Endothelial cell of umbilical vein (primary cell): Measurements from ENCODE around the gene CDC37. TPM values are rescaled to one million over a fixed set of nuclear protein-coding genes. Genes with fewer than 3 reads are reported as not detected.

Source experiments
- BruUV-seq: library from RNA; stranded (reverse); fragments of 400-500 nt; replicated peaks from 2 replicates; lab custom pipeline; 2021; lab: Mats Ljungman, UMichigan
- CTCF ChIA-PET: fragments of 300-600, 350-600 bp; sonication (Branson Sonifier 250); formaldehyde crosslinking; loops from one replicate; lab custom pipeline; 2021; ENCODE audit warnings: antibody characterized with exemption, inconsistent platforms; lab: Charles Lee
- POLR2A ChIA-PET: fragments of 300-600, 350-600 bp; sonication (Branson Sonifier 250); formaldehyde crosslinking; loops from one replicate; lab custom pipeline; 2021; ENCODE audit warnings: antibody characterized with exemption, inconsistent platforms; lab: Charles Lee
- DNase-seq: peaks from one replicate; pipeline ENCODE4 v3.0.0-alpha.2; 2011; ENCODE audit warnings: low read depth, low spot score
- FAIRE-seq: peaks from 2 replicates; lab custom pipeline; 2011; peaks lifted over from hg19 to GRCh38; lab: Jason Lieb, UNC
- H2AFZ ChIP-seq: 2 replicates; pipeline ENCODE4 v1.6.0; 2012; ENCODE audit warnings: low read depth, low read length, control low read depth, inconsistent platforms
- H3K27ac ChIP-seq: 2 replicates; pipeline ENCODE4 v1.5.1; 2011; ENCODE audit warnings: low read depth, mild to moderate bottlenecking, control low read depth, low read length, moderate library complexity; ENCODE audit not compliant: insufficient read depth
- H3K27me3 ChIP-seq, 2 experiments: 2 replicates each; pipeline versions ENCODE4 v1.6.0 to v1.6.1; 2011; ENCODE audit warnings: low read length in 2 of 2, mixed read lengths in 1 of 2; ENCODE audit not compliant: control insufficient read depth in 2 of 2, insufficient read depth in 2 of 2
- H3K36me3 ChIP-seq, 2 experiments: 2 replicates in 1 of 2; 3 replicates in 1 of 2; pipeline ENCODE4 v1.5.1; 2011; ENCODE audit warnings: low read length in 2 of 2, mild to moderate bottlenecking in 1 of 2, moderate library complexity in 1 of 2; ENCODE audit not compliant: control insufficient read depth in 2 of 2, insufficient read depth in 2 of 2; ENCODE audit errors: extremely low read depth in 1 of 2
- H3K4me1 ChIP-seq: 3 replicates; pipeline ENCODE4 v1.5.1; 2011; ENCODE audit warnings: mild to moderate bottlenecking, low read length; ENCODE audit not compliant: control insufficient read depth, insufficient read depth; ENCODE audit errors: extremely low read depth
- H3K4me2 ChIP-seq: 2 replicates; pipeline ENCODE4 v1.6.1; 2011; ENCODE audit warnings: low read length, control low read depth, mixed read lengths; ENCODE audit not compliant: insufficient read depth
- H3K4me3 ChIP-seq, 3 experiments: fragments of 200-600 bp in 1 of 3; sonication (generic), shearing (Covaris generic) in 1 of 3; replicated peaks in 1 of 3; 2 replicates each; pipeline ENCODE4 v1.5.1; 2011 to 2016; ENCODE audit warnings: control low read depth in 3 of 3, low read length in 3 of 3, mild to moderate bottlenecking in 2 of 3, inconsistent platforms in 1 of 3, low read depth in 1 of 3, moderate library complexity in 1 of 3; ENCODE audit not compliant: insufficient read depth in 1 of 3
- H3K79me2 ChIP-seq: 2 replicates; pipeline ENCODE4 v1.6.0; 2012; ENCODE audit warnings: low read length, inconsistent platforms; ENCODE audit not compliant: control insufficient read depth, insufficient read depth
- H3K9ac ChIP-seq: replicated peaks from 2 replicates; pipeline ENCODE3; 2011; ENCODE audit warnings: low read length, control low read depth; ENCODE audit not compliant: insufficient read depth; ENCODE audit errors: extremely low read depth
- H3K9me1 ChIP-seq: replicated peaks from 3 replicates; pipeline ENCODE4 v1.6.0; 2011; ENCODE audit warnings: mild to moderate bottlenecking, low read length; ENCODE audit not compliant: control insufficient read depth, insufficient read depth; ENCODE audit errors: extremely low read depth
- H3K9me3 ChIP-seq: replicated peaks from 2 replicates; pipeline ENCODE4 v1.5.1; 2012; ENCODE audit warnings: low read length, inconsistent platforms; ENCODE audit not compliant: control insufficient read depth, insufficient read depth
- H4K20me1 ChIP-seq: replicated peaks from 2 replicates; pipeline ENCODE3; 2011; ENCODE audit warnings: mild to moderate bottlenecking, low read length; ENCODE audit not compliant: control insufficient read depth, insufficient read depth; ENCODE audit errors: extremely low read depth
- EZH2 ChIP-seq: IDR thresholded peaks from 2 replicates; pipeline ENCODE4 v1.6.1; 2012; ENCODE audit warnings: borderline replicate concordance, low read depth, mild to moderate bottlenecking, moderate library complexity, low read length, inconsistent platforms; ENCODE audit not compliant: severe bottlenecking
- FOS ChIP-seq: IDR thresholded peaks from 2 replicates; pipeline ENCODE4 v1.6.1; 2011; ENCODE audit warnings: mild to moderate bottlenecking, low read length, moderate library complexity, borderline replicate concordance; ENCODE audit not compliant: insufficient read depth
- GATA2 ChIP-seq: IDR thresholded peaks from 2 replicates; pipeline ENCODE4 v1.7.0; 2011; ENCODE audit warnings: low read depth, mild to moderate bottlenecking, moderate library complexity, mixed read lengths, low read length; ENCODE audit not compliant: insufficient read length, insufficient read depth
- JUN ChIP-seq: IDR thresholded peaks from 2 replicates; pipeline ENCODE4 v1.6.1; 2011; ENCODE audit warnings: borderline replicate concordance, low read depth; ENCODE audit not compliant: insufficient read length, insufficient read depth
- MYC ChIP-seq: IDR thresholded peaks from one replicate; pipeline ENCODE4 v1.6.1; 2011; ENCODE audit warnings: mild to moderate bottlenecking, low read depth, low read length
- POLR2A ChIP-seq: IDR thresholded peaks from 2 replicates; pipeline ENCODE4 v1.6.1; 2012; ENCODE audit warnings: low read depth, mild to moderate bottlenecking, control low read depth, low read length
- POLR2AphosphoS5 ChIP-seq: IDR thresholded peaks from 2 replicates; pipeline ENCODE4 v1.6.1; 2012; ENCODE audit warnings: low read depth, mild to moderate bottlenecking, control low read depth, low read length, moderate library complexity; ENCODE audit not compliant: insufficient read depth
- dilution Hi-C: fragments of 300-500 bp; cut with MboI; formaldehyde crosslinking; loops from one replicate; pipeline ENCODE4 v1.15.0; 2019; ENCODE audit warnings: low sequenced_read_pairs; ENCODE audit not compliant: extremely low pct_ligation_motif_present
- intact Hi-C: fragments of 100-400 bp; cut with micrococcal nuclease; formaldehyde crosslinking; loops from one replicate; pipeline ENCODE4 v1.10.0; 2022
- polyA plus RNA-seq, 4 experiments: library from polyadenylated mRNA; depleted of rRNA in 3 of 4; stranded (reverse) in 3 of 4; unstranded in 1 of 4; fragments of >200 nt; gene quantifications; 2 replicates each; pipeline versions ENCODE4 v1.2.1 to v1.2.3, GENCODE V29; 2011 to 2012; ENCODE audit warnings: missing spikeins in 1 of 4
- total RNA-seq: library from RNA; stranded (reverse); gene quantifications from 2 replicates; pipeline ENCODE4 v1.2.3, GENCODE V29; 2021
- TF ChIP-seq, protein P1 (sequence below): IDR thresholded peaks from 2 replicates; pipeline ENCODE4 v1.6.1; 2011; ENCODE audit not compliant: insufficient read depth, insufficient read length
- TF ChIP-seq, protein P2 (sequence below), 2 donors: IDR thresholded peaks; 1 replicate in 1 of 2; 2 replicates in 1 of 2; pipeline ENCODE4 v1.5.1; 2011; ENCODE audit warnings: low read length in 2 of 2, mild to moderate bottlenecking in 2 of 2, moderate library complexity in 2 of 2, control low read depth in 1 of 2, inconsistent platforms in 1 of 2, low read depth in 1 of 2; ENCODE audit not compliant: insufficient read depth in 1 of 2; ENCODE audit errors: extremely low read depth in 1 of 2

The CDC37 gene
- total and polyA plus RNA-seq, 2 donors (not counting 3 experiments of a cell fraction or from before 2014, with no cell fraction given): 300 to 372 TPM

DNA sequence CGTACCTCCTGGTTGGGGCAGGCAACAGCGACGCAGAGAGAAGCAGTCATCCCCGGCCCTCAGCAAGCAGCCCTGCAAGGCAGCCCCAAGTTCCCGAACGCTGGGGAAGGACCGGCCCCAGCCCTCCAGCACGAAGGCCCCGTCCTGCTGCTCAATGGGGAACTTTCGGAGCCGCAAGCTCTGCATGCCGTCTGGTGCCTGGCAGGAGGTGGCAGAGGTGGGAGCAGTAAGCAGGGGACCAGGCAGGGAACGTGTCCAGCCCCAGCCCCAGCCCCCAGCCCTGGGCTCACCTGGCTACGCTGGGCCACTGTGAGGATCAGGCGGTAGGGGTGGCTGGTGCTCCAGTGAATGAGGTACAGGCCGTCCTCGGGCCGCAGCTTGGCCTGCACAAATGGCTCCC, 41.1 kb downstream of the CDC37 start:
- Histone ChIP-seq H3K79me2 (no peaks in the 10 kb centered on the region), H3K9me3 (no peaks in the 10 kb centered on the region), H3K4me3 (no peak overlapping the region), H2AFZ (no peak overlapping the region), H4K20me1 (no peaks in the 10 kb centered on the region), H3K9me1 (no peaks in the 10 kb centered on the region), H3K4me2 (no peak overlapping the region), H3K9ac (no peak overlapping the region), H3K27ac (no peak overlapping the region), H3K4me1 (no peaks in the 10 kb centered on the region), H3K27me3 (no peaks in the 10 kb centered on the region), H3K36me3 (peaks cover 8 to 51% of the 10 kb centered on the region in 2 experiments)
- no TSS peak for BruUV-seq
- ChIA-PET CTCF (interaction anchor here (2.6 kb wide), 1 partner anchor 93 kb away, joined by 6 read pairs; no protein-coding TSS in a partner anchor), POLR2A (no interaction called here)
- dilution Hi-C loops: no loop called here
- DNase-seq (no peak), FAIRE-seq (no peak)
- TF ChIP-seq, protein P1, sequence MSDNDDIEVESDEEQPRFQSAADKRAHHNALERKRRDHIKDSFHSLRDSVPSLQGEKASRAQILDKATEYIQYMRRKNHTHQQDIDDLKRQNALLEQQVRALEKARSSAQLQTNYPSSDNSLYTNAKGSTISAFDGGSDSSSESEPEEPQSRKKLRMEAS: no peak
- no peak for TF ChIP-seq MYC
- TF ChIP-seq EZH2: no peak
- TF ChIP-seq, protein P2, sequence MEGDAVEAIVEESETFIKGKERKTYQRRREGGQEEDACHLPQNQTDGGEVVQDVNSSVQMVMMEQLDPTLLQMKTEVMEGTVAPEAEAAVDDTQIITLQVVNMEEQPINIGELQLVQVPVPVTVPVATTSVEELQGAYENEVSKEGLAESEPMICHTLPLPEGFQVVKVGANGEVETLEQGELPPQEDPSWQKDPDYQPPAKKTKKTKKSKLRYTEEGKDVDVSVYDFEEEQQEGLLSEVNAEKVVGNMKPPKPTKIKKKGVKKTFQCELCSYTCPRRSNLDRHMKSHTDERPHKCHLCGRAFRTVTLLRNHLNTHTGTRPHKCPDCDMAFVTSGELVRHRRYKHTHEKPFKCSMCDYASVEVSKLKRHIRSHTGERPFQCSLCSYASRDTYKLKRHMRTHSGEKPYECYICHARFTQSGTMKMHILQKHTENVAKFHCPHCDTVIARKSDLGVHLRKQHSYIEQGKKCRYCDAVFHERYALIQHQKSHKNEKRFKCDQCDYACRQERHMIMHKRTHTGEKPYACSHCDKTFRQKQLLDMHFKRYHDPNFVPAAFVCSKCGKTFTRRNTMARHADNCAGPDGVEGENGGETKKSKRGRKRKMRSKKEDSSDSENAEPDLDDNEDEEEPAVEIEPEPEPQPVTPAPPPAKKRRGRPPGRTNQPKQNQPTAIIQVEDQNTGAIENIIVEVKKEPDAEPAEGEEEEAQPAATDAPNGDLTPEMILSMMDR (IDR thresholded peaks at IDR 0.05; ENCODE audit: extremely low read depth in 1 of 2, insufficient read depth in 1 of 2, low read depth in 1 of 2, low read length in 2 of 2): no peak
- no peak for TF ChIP-seq GATA2
- no peak for TF ChIP-seq POLR2A
- no peak for TF ChIP-seq FOS
- TF ChIP-seq POLR2AphosphoS5: no peak
- TF ChIP-seq JUN: no peak
- intact Hi-C loops: no loop called here
